Measurements from ENCODE around the gene INPP5A.

- TF ChIP-seq CTCF (IDR thresholded peaks at IDR 0.05), result no peak
- no peak for TF ChIP-seq POLR2A (IDR thresholded peaks at IDR 0.05)
These were observed 27.1 kb downstream of the INPP5A start for GRCh38 chr10:132564690-132565089.

All from upper lobe of left lung (tissue), 4 donors.